GM12878 (cell line): ENCODE results near the gene KCNC1. TPM values are rescaled to one million over a fixed set of nuclear protein-coding genes. Genes with fewer than 3 reads are reported as not detected.

ENCODE experiments used
- ATAC-seq: fragments of 200-7000 bp; cut with Tn5 transposase; 3 replicates; pipeline ENCODE4 v1.9.1; 2020; ENCODE audit warnings: mild to moderate bottlenecking, moderate library complexity
- BruUV-seq: library from RNA; stranded (reverse); fragments of 400-500 nt; replicated peaks from 2 replicates; lab custom pipeline; 2021; lab: Mats Ljungman, UMichigan
- CTCF ChIA-PET: fragments of 300-600 bp; sonication (Branson Sonifier 250); formaldehyde crosslinking; extraction: SDS; loops from one replicate; lab custom pipeline; 2021; ENCODE audit warnings: inconsistent platforms; lab: Yijun Ruan, JAX
- POLR2A ChIA-PET: fragments of 350-600 bp; formaldehyde crosslinking; extraction: SDS; loops from one replicate; lab custom pipeline; 2021; ENCODE audit warnings: inconsistent platforms; lab: Charles Lee
- RAD21 ChIA-PET: fragments of 300-600 bp; sonication (Branson Sonifier 250); formaldehyde crosslinking; loops from one replicate; lab custom pipeline; 2023; ENCODE audit warnings: antibody characterized with exemption; ENCODE audit not compliant: unreplicated experiment; lab: Charles Lee
- SMC1A ChIA-PET: fragments of 300-600 bp; sonication (Branson Sonifier 250); formaldehyde crosslinking; loops from one replicate; lab custom pipeline; 2023; ENCODE audit not compliant: unreplicated experiment, uncharacterized antibody; lab: Charles Lee
- DNase-seq: peaks from one replicate; pipeline ENCODE4 v3.0.0-alpha.2; 2011; ENCODE audit warnings: low read depth, low spot score
- FAIRE-seq: peaks from 3 replicates; lab custom pipeline; 2011; peaks lifted over from hg19 to GRCh38; lab: Jason Lieb, UNC
- H2AFZ ChIP-seq: 2 replicates; pipeline ENCODE4 v1.6.0; 2011; ENCODE audit warnings: low read depth, low read length, control low read depth; ENCODE audit not compliant: control insufficient read depth
- H3K27ac ChIP-seq: 2 replicates; pipeline ENCODE4 v1.5.1; 2011; ENCODE audit warnings: control low read depth; ENCODE audit not compliant: control insufficient read depth, insufficient read depth
- H3K27me3 ChIP-seq, 2 experiments: replicated peaks in 1 of 2; 2 replicates each; pipeline versions ENCODE4 v1.6.0 to v1.6.1; 2011; ENCODE audit warnings: low read length in 1 of 2; ENCODE audit not compliant: control insufficient read depth in 2 of 2, insufficient read depth in 2 of 2
- H3K36me3 ChIP-seq, 2 experiments: 2 replicates each; pipeline ENCODE4 v1.5.1; 2011; ENCODE audit warnings: low read length in 1 of 2; ENCODE audit not compliant: control insufficient read depth in 2 of 2, insufficient read depth in 2 of 2
- H3K4me1 ChIP-seq: 2 replicates; pipeline ENCODE4 v1.6.1; 2011; ENCODE audit warnings: mild to moderate bottlenecking, low read length, moderate library complexity, mixed read lengths; ENCODE audit not compliant: control insufficient read depth, insufficient read depth
- H3K4me2 ChIP-seq: 2 replicates; pipeline ENCODE4 v1.6.0; 2011; ENCODE audit warnings: control low read depth; ENCODE audit not compliant: control insufficient read depth, insufficient read depth
- H3K4me3 ChIP-seq: fragments of 200-600 bp; sonication (generic); 2 replicates; pipeline ENCODE4 v1.5.1; 2016
- H3K79me2 ChIP-seq: 2 replicates; pipeline ENCODE4 v1.6.0; 2011; ENCODE audit warnings: low read length; ENCODE audit not compliant: control insufficient read depth, insufficient read depth
- H3K9ac ChIP-seq: 2 replicates; pipeline ENCODE4 v1.8.0; 2011; ENCODE audit warnings: low read length, control low read depth, mixed read lengths; ENCODE audit not compliant: control insufficient read depth, insufficient read depth
- H3K9me3 ChIP-seq: replicated peaks from 3 replicates; pipeline ENCODE4 v1.5.1; 2011; ENCODE audit warnings: mild to moderate bottlenecking, low read length; ENCODE audit not compliant: control insufficient read depth, insufficient read depth
- H4K20me1 ChIP-seq: 2 replicates; pipeline ENCODE4 v1.6.0; 2011; ENCODE audit not compliant: control insufficient read depth, insufficient read depth
- ATF7 ChIP-seq: fragments of 450-650 bp; IDR thresholded peaks from 2 replicates; pipeline ENCODE4 v1.6.1; 2016; ENCODE audit warnings: low read depth, mild to moderate bottlenecking
- CHD1 ChIP-seq: IDR thresholded peaks from 2 replicates; pipeline ENCODE4 v1.6.1; 2012; ENCODE audit warnings: low read depth, low read length, improper control_type of control experiment
- IRF5 ChIP-seq: fragments of 450-650 bp; IDR thresholded peaks from 2 replicates; pipeline ENCODE4 v1.6.1; 2017; ENCODE audit warnings: borderline replicate concordance
- RB1 ChIP-seq: fragments of 450-650 bp; formaldehyde crosslinking; IDR thresholded peaks from 2 replicates; pipeline ENCODE4 v1.6.1; 2017; ENCODE audit warnings: mild to moderate bottlenecking, borderline replicate concordance
- TCF3 ChIP-seq: IDR thresholded peaks from 2 replicates; pipeline ENCODE4 v1.6.1; 2012; ENCODE audit warnings: low read depth, mild to moderate bottlenecking, low read length, borderline replicate concordance; ENCODE audit not compliant: insufficient read depth
- ZBED1 ChIP-seq: IDR thresholded peaks from 2 replicates; pipeline ENCODE4 v1.6.1; 2016; ENCODE audit warnings: borderline replicate concordance
- ZNF217 ChIP-seq: fragments of 450-650 bp; IDR thresholded peaks from 2 replicates; pipeline ENCODE4 v1.6.1; 2017; ENCODE audit warnings: antibody characterized with exemption, mild to moderate bottlenecking
- WGBS: methylation state at CpG from one replicate; pipeline ENCODE4 v1.1.6; 2016; ENCODE audit warnings: low lambda C conversion rate; ENCODE audit not compliant: insufficient replicate concordance, insufficient coverage; ENCODE audit errors: missing lambda C conversion rate; 5-methylcytosine and 5-hydroxymethylcytosine counted together
- in situ Hi-C: fragments of 300-500 bp; cut with MboI; formaldehyde crosslinking; loops from 9 replicates; pipeline ENCODE4 v1.14.3; 2018; ENCODE audit warnings: mixed read lengths
- intact Hi-C: fragments of 100-400 bp; cut with micrococcal nuclease; formaldehyde crosslinking; loops from one replicate; pipeline ENCODE4 v1.14.2; 2022; ENCODE audit not compliant: unreplicated experiment
- polyA plus RNA-seq, 11 experiments: library from polyadenylated mRNA; depleted of rRNA in 4 of 11; unstranded in 6 of 11; stranded (reverse) in 5 of 11; fragments of >200 nt; fragmentation: Nextera tagmentation in 4 of 11; fragmentation: Illumina TruSeq in 1 of 11; extraction: Ambion mirVana in 4 of 11; extraction: Trizol in 1 of 11; gene quantifications; 1 replicate in 1 of 11; 2 replicates in 10 of 11; pipeline versions ENCODE4 v1.2.1 to v1.2.3, GENCODE V29; 2011 to 2016; ENCODE audit warnings: inconsistent platforms in 2 of 11, missing spikeins in 2 of 11, low read depth in 1 of 11
- total RNA-seq, 4 experiments: library from RNA; depleted of rRNA in 3 of 4; stranded (reverse); fragments of >200 nt in 3 of 4; fragmentation: Illumina TruSeq in 1 of 4; extraction: Trizol in 1 of 4; gene quantifications; 2 replicates each; pipeline versions ENCODE4 v1.2.1 to v1.2.3, GENCODE V29; 2013 to 2021
- TF ChIP-seq, protein P1 (sequence below): IDR thresholded peaks from 2 replicates; pipeline ENCODE4 v1.6.1; 2012; ENCODE audit warnings: improper control_type of control experiment, low read depth, low read length; ENCODE audit not compliant: insufficient replicate concordance
- TF ChIP-seq, protein P2 (sequence below): fragments of 450-650 bp; IDR thresholded peaks from 2 replicates; pipeline ENCODE4 v1.6.1; 2017; ENCODE audit warnings: mild to moderate bottlenecking
- TF ChIP-seq, protein P3 (sequence below): fragments of 450-650 bp; IDR thresholded peaks from 2 replicates; pipeline ENCODE4 v1.6.1; 2017; ENCODE audit warnings: mild to moderate bottlenecking, low read depth, inconsistent platforms; ENCODE audit not compliant: poor library complexity, severe bottlenecking

KCNC1 gene
- total and polyA plus RNA-seq, 10 of the 15 experiments (the other 5 are each of a cell fraction or from before 2014, with no cell fraction given), result 0.27 to 0.34 TPM; not detected in 8

DNA sequence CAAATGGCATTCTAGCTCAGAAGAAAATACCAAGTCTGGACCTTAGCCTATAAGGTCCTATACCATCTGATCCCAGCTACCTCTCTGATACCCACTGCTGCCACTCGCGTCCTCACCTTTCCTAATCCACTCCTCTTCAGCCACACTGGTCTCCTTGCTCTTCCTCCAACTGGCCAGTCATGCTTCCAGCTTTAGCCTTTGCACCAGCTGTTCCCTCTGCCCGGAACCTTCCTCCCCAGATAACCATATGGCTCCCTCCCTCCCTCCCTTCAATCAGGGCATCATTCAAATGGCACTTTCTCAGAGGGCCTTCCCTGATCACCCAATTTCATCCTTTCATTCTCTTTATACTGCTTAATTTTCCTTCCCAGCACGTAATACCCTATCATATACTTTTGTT is 67.9 kb downstream of the KCNC1 start:
- ChIA-PET SMC1A (interaction anchor here (1.1 kb wide), 1 partner anchor 10 kb away, joined by 4 read pairs; no protein-coding TSS in a partner anchor), POLR2A (no interaction called here), RAD21 (no interaction called here), CTCF (no interaction called here)
- Histone ChIP-seq H3K36me3 (no peaks in the 10 kb centered on the region; a peak in 1 of 4 replicates), H3K9me3 (no peaks in the 10 kb centered on the region), H3K79me2 (no peaks in the 10 kb centered on the region), H3K4me3 (no peak overlapping the region), H2AFZ (no peak overlapping the region), H3K27ac (no peak overlapping the region), H3K4me1 (no peaks in the 10 kb centered on the region), H3K4me2 (no peak overlapping the region), H3K9ac (no peak overlapping the region), H4K20me1 (no peaks in the 10 kb centered on the region), H3K27me3 (no peaks in the 10 kb centered on the region)
- intact Hi-C loops (no loop called here), in situ Hi-C loops (no loop called here)
- no peak for FAIRE-seq
- ATAC-seq, result no peak
- 92% methylated on average over 4 of the region's 4 CpGs for WGBS
- DNase-seq, result no peak
- BruUV-seq, result no TSS peak
- TF ChIP-seq IRF5, result no peak
- TF ChIP-seq, protein P1, sequence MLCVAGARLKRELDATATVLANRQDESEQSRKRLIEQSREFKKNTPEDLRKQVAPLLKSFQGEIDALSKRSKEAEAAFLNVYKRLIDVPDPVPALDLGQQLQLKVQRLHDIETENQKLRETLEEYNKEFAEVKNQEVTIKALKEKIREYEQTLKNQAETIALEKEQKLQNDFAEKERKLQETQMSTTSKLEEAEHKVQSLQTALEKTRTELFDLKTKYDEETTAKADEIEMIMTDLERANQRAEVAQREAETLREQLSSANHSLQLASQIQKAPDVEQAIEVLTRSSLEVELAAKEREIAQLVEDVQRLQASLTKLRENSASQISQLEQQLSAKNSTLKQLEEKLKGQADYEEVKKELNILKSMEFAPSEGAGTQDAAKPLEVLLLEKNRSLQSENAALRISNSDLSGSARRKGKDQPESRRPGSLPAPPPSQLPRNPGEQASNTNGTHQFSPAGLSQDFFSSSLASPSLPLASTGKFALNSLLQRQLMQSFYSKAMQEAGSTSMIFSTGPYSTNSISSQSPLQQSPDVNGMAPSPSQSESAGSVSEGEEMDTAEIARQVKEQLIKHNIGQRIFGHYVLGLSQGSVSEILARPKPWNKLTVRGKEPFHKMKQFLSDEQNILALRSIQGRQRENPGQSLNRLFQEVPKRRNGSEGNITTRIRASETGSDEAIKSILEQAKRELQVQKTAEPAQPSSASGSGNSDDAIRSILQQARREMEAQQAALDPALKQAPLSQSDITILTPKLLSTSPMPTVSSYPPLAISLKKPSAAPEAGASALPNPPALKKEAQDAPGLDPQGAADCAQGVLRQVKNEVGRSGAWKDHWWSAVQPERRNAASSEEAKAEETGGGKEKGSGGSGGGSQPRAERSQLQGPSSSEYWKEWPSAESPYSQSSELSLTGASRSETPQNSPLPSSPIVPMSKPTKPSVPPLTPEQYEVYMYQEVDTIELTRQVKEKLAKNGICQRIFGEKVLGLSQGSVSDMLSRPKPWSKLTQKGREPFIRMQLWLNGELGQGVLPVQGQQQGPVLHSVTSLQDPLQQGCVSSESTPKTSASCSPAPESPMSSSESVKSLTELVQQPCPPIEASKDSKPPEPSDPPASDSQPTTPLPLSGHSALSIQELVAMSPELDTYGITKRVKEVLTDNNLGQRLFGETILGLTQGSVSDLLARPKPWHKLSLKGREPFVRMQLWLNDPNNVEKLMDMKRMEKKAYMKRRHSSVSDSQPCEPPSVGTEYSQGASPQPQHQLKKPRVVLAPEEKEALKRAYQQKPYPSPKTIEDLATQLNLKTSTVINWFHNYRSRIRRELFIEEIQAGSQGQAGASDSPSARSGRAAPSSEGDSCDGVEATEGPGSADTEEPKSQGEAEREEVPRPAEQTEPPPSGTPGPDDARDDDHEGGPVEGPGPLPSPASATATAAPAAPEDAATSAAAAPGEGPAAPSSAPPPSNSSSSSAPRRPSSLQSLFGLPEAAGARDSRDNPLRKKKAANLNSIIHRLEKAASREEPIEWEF, result no peak
- TF ChIP-seq ZBED1, result no peak
- TF ChIP-seq, protein P2, sequence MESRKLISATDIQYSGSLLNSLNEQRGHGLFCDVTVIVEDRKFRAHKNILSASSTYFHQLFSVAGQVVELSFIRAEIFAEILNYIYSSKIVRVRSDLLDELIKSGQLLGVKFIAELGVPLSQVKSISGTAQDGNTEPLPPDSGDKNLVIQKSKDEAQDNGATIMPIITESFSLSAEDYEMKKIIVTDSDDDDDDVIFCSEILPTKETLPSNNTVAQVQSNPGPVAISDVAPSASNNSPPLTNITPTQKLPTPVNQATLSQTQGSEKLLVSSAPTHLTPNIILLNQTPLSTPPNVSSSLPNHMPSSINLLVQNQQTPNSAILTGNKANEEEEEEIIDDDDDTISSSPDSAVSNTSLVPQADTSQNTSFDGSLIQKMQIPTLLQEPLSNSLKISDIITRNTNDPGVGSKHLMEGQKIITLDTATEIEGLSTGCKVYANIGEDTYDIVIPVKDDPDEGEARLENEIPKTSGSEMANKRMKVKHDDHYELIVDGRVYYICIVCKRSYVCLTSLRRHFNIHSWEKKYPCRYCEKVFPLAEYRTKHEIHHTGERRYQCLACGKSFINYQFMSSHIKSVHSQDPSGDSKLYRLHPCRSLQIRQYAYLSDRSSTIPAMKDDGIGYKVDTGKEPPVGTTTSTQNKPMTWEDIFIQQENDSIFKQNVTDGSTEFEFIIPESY, result no peak
- no peak for TF ChIP-seq TCF3
- TF ChIP-seq CHD1, result no peak
- TF ChIP-seq RB1, result no peak
- no peak for TF ChIP-seq ZNF217
- TF ChIP-seq, protein P3, sequence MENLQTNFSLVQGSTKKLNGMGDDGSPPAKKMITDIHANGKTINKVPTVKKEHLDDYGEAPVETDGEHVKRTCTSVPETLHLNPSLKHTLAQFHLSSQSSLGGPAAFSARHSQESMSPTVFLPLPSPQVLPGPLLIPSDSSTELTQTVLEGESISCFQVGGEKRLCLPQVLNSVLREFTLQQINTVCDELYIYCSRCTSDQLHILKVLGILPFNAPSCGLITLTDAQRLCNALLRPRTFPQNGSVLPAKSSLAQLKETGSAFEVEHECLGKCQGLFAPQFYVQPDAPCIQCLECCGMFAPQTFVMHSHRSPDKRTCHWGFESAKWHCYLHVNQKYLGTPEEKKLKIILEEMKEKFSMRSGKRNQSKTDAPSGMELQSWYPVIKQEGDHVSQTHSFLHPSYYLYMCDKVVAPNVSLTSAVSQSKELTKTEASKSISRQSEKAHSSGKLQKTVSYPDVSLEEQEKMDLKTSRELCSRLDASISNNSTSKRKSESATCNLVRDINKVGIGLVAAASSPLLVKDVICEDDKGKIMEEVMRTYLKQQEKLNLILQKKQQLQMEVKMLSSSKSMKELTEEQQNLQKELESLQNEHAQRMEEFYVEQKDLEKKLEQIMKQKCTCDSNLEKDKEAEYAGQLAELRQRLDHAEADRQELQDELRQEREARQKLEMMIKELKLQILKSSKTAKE, result no peak
- TF ChIP-seq ATF7, result no peak
